NCI-H146 treated with DMSO at 0.1 percent for 48 hours (cell line): ENCODE measurements around the gene KLHL35.

Source experiments
- DNase-seq: peaks from one replicate; lab custom pipeline; 2025; ENCODE audit not compliant: unreplicated experiment; lab: John Stamatoyannopoulos, UW

Gene KLHL35

GRCh38 chr11:75469785-75470405 lies 36.9 kb upstream of the KLHL35 start:
- DNase-seq = no peak

GRCh38 chr11:75468534-75469340 lies 35.7 kb upstream of the KLHL35 start:
- no peak for DNase-seq

GRCh38 chr11:75467881-75468280 lies 34.9 kb upstream of the KLHL35 start:
- no peak for DNase-seq

GRCh38 chr11:75467311-75467710 lies 34.3 kb upstream of the KLHL35 start:
- DNase-seq = no peak

- DNase-seq = no peak
These were observed 32.9 kb upstream of the KLHL35 start for GRCh38 chr11:75465701-75466531.

GRCh38 chr11:75463106-75463774 lies 30.2 kb upstream of the KLHL35 start:
- no peak for DNase-seq

GRCh38 chr11:75462117-75462653 lies 29.2 kb upstream of the KLHL35 start:
- DNase-seq = no peak

- no peak for DNase-seq
These were observed 28.1 kb upstream of the KLHL35 start for GRCh38 chr11:75461151-75461550.

GRCh38 chr11:75456596-75457183 lies 23.7 kb upstream of the KLHL35 start:
- DNase-seq = no peak

- peak; percentile 87 for DNase-seq
These were observed 22.0 kb upstream of the KLHL35 start for GRCh38 chr11:75454987-75455386.

- DNase-seq = no peak
These were observed 21.1 kb upstream of the KLHL35 start for GRCh38 chr11:75453916-75454655.

- no peak for DNase-seq
These were observed 18.1 kb upstream of the KLHL35 start for GRCh38 chr11:75450826-75451821.

GRCh38 chr11:75450236-75450635 lies 17.2 kb upstream of the KLHL35 start:
- DNase-seq = no peak

- DNase-seq = no peak
These were observed 16.8 kb upstream of the KLHL35 start for GRCh38 chr11:75449776-75450175.

- DNase-seq = no peak
These were observed 16.3 kb upstream of the KLHL35 start for GRCh38 chr11:75449271-75449670.

GRCh38 chr11:75447415-75447814 lies 14.4 kb upstream of the KLHL35 start:
- DNase-seq = no peak

GRCh38 chr11:75445315-75445953 lies 12.4 kb upstream of the KLHL35 start:
- DNase-seq = no peak

- DNase-seq = no peak
These were observed 10.0 kb upstream of the KLHL35 start for GRCh38 chr11:75443043-75443442.
